H1 (cell line): Measurements from ENCODE around the gene PTPRE. TPM values are rescaled to one million over a fixed set of nuclear protein-coding genes. Genes with fewer than 3 reads are reported as not detected.

Experiments
- CHD1 ChIP-seq: IDR thresholded peaks from 2 replicates; pipeline ENCODE4 v1.6.1; 2012; ENCODE audit warnings: low read depth, low read length, improper control_type of control experiment
- polyA plus RNA-seq, 7 experiments: library from polyadenylated mRNA; depleted of rRNA in 3 of 7; stranded (reverse) in 5 of 7; unstranded in 2 of 7; fragments of >200 nt in 5 of 7; fragments of 200-250 nt in 2 of 7; gene quantifications; 1 replicate in 5 of 7; 2 replicates in 1 of 7; 4 replicates in 1 of 7; pipeline versions ENCODE4 v1.2.1 to v1.2.3, GENCODE V29; 2011 to 2013; ENCODE audit warnings: missing spikeins in 2 of 7, mixed read lengths in 2 of 7
- total RNA-seq: library from RNA; stranded (reverse); fragmentation: NEBNext Ultra II Directional; extraction: Animal tissue kit (Norgen Biotek cat#: 25700); gene quantifications from 2 replicates; pipeline ENCODE4 v1.2.1, GENCODE V29; 2021

PTPRE gene
- total and polyA plus RNA-seq, 2 of the 8 experiments (the other 6 are each of a cell fraction or from before 2014, with no cell fraction given), result 0.33 to 0.54 TPM

DNA sequence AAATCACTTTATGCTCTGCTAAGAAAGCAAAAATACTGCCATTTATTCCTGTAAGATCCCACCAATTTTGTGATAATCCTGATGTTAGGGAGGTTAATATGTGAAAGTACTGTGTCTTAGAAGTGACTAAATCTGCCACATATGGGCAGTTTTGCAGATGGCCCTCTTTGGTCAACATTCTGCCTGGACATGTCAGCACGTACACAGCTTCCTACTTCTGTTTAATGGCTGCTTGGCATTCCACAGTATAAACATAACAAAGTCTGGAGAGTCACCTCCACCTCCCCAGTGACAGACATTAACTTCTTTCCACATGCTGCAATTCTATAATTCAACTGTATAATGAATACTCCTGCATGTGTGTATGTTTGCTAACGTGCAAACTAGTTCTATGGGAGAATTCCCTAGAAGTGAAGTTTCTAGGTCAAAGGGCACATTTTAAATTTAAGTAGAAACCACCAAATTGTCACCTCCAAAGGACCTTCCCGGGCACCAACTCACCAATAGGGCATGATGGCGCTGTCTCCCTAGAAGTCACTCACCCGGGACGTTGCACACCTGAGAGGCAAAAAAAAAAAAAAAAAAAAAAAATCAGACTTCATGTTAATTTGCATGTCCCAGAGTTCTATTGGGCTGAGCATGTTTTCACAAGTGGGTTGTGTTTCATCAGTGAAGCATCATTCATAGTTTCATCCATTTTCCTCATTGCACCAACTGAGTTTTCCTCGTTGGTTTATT, 180.4 kb downstream of the PTPRE start (continued):
- TF ChIP-seq CHD1, result no peak
